H1 (cell line): ENCODE data around the gene SUGP1. TPM values are rescaled to one million over a fixed set of nuclear protein-coding genes. Genes with fewer than 3 reads are reported as not detected.
A peak's percentile ranks its signal among the peaks of the same experiment; 100 is the strongest.

ENCODE experiments used
- CTCF ChIA-PET: fragments of 300-600 bp; sonication (Branson Sonifier 250); formaldehyde crosslinking; loops from one replicate; lab custom pipeline; 2021; ENCODE audit not compliant: partially characterized antibody; lab: Charles Lee
- POLR2A ChIA-PET: fragments of 300-600 bp; sonication (Branson Sonifier 250); formaldehyde crosslinking; loops from one replicate; lab custom pipeline; 2021; ENCODE audit warnings: inconsistent platforms; ENCODE audit not compliant: partially characterized antibody; lab: Charles Lee
- DNase-seq, 2 experiments: peaks; one replicate each; pipeline versions ENCODE4 v3.0.0 to v3.0.0-alpha.2; 2010 to 2022; ENCODE audit warnings: low spot score in 2 of 2, low read depth in 1 of 2, mixed read lengths in 1 of 2
- FAIRE-seq: peaks from 2 replicates; lab custom pipeline; 2011; peaks lifted over from hg19 to GRCh38; lab: Jason Lieb, UNC
- H2AFZ ChIP-seq: 2 replicates; pipeline ENCODE4 v1.8.1; 2012; ENCODE audit warnings: low read length, inconsistent platforms
- H2AK5ac ChIP-seq: 2 replicates; pipeline ENCODE4 v1.6.1; 2013; ENCODE audit warnings: low read depth, low read length
- H2BK120ac ChIP-seq: replicated peaks from 2 replicates; pipeline ENCODE3; 2013; ENCODE audit warnings: low read depth, low read length, inconsistent platforms
- H2BK12ac ChIP-seq: 2 replicates; pipeline ENCODE4 v1.6.1; 2013; ENCODE audit warnings: low read depth, low read length
- H2BK15ac ChIP-seq: 2 replicates; pipeline ENCODE4 v1.6.1; 2013; ENCODE audit warnings: low read length
- H2BK20ac ChIP-seq: 2 replicates; pipeline ENCODE4 v1.6.1; 2013; ENCODE audit warnings: low read length
- H2BK5ac ChIP-seq: 2 replicates; pipeline ENCODE4 v1.6.1; 2013; ENCODE audit warnings: low read depth, low read length
- H3K14ac ChIP-seq: 2 replicates; pipeline ENCODE4 v1.6.1; 2013; ENCODE audit warnings: inconsistent platforms; ENCODE audit not compliant: insufficient read length
- H3K18ac ChIP-seq: 2 replicates; pipeline ENCODE4 v1.6.1; 2013; ENCODE audit warnings: low read length; ENCODE audit errors: extremely low read depth
- H3K23ac ChIP-seq: 2 replicates; pipeline ENCODE4 v1.6.1; 2013; ENCODE audit warnings: inconsistent platforms; ENCODE audit not compliant: insufficient read length
- H3K23me2 ChIP-seq: 2 replicates; pipeline ENCODE4 v1.6.1; 2013; ENCODE audit warnings: low read depth, low read length
- H3K27ac ChIP-seq: 2 replicates; pipeline ENCODE4 v1.6.1; 2011; ENCODE audit warnings: low read depth, low read length, inconsistent platforms
- H3K27me3 ChIP-seq, 4 experiments: replicated peaks in 1 of 4; 1 replicate in 1 of 4; 2 replicates in 3 of 4; pipeline versions ENCODE4 v1.6.1 to v1.8.1; 2011 to 2013; ENCODE audit warnings: low read length in 3 of 4, mild to moderate bottlenecking in 3 of 4, inconsistent platforms in 2 of 4, mixed read lengths in 2 of 4, moderate library complexity in 1 of 4; ENCODE audit not compliant: control insufficient read depth in 3 of 4, insufficient read depth in 3 of 4; ENCODE audit errors: extremely low read depth in 1 of 4
- H3K36me3 ChIP-seq, 4 experiments: 2 replicates each; pipeline versions ENCODE4 v1.6.1 to v1.8.1; 2011 to 2013; ENCODE audit warnings: mild to moderate bottlenecking in 4 of 4, low read length in 3 of 4, moderate library complexity in 2 of 4, control low read depth in 1 of 4, inconsistent platforms in 1 of 4; ENCODE audit not compliant: insufficient read depth in 4 of 4, control insufficient read depth in 2 of 4
- H3K4ac ChIP-seq: replicated peaks from 2 replicates; pipeline ENCODE3; 2013; ENCODE audit warnings: low read length, low read depth, mixed read lengths, inconsistent platforms; ENCODE audit not compliant: insufficient read length
- H3K4me1 ChIP-seq, 4 experiments: replicated peaks in 1 of 4; 1 replicate in 1 of 4; 2 replicates in 3 of 4; pipeline versions ENCODE4 v1.6.1 to v1.8.1; 2011 to 2013; ENCODE audit warnings: low read length in 3 of 4, inconsistent platforms in 2 of 4, mixed read lengths in 1 of 4; ENCODE audit not compliant: insufficient read depth in 4 of 4, control insufficient read depth in 3 of 4
- H3K4me2 ChIP-seq, 2 experiments: 2 replicates each; pipeline versions ENCODE4 v1.6.1 to v1.8.1; 2011 to 2013; ENCODE audit warnings: low read depth in 2 of 2, low read length in 2 of 2, control low read depth in 1 of 2, inconsistent platforms in 1 of 2, mild to moderate bottlenecking in 1 of 2; ENCODE audit not compliant: insufficient read depth in 1 of 2
- H3K4me3 ChIP-seq, 4 experiments: fragments of 200-600, 300-600 bp in 1 of 4; sonication (generic), shearing (Covaris generic), sonication (Bioruptor Twin) in 1 of 4; 2 replicates each; pipeline versions ENCODE4 v1.5.1 to v1.8.1; 2011 to 2016; ENCODE audit warnings: low read length in 4 of 4, low read depth in 3 of 4, control low read depth in 2 of 4, inconsistent platforms in 2 of 4, mild to moderate bottlenecking in 2 of 4, mixed read lengths in 1 of 4, moderate library complexity in 1 of 4; ENCODE audit not compliant: insufficient read depth in 2 of 4; ENCODE audit errors: extremely low read depth in 1 of 4
- H3K56ac ChIP-seq: replicated peaks from 2 replicates; pipeline ENCODE3; 2013; ENCODE audit warnings: low read depth, mild to moderate bottlenecking, mixed read lengths, low read length, inconsistent platforms; ENCODE audit not compliant: insufficient read length
- H3K79me1 ChIP-seq: 2 replicates; pipeline ENCODE4 v1.6.1; 2013; ENCODE audit warnings: low read depth, low read length, control low read depth
- H3K79me2 ChIP-seq, 2 experiments: 2 replicates each; pipeline versions ENCODE4 v1.6.1 to v1.8.1; 2012 to 2013; ENCODE audit warnings: low read length in 2 of 2, mild to moderate bottlenecking in 2 of 2, inconsistent platforms in 1 of 2; ENCODE audit not compliant: insufficient read depth in 2 of 2, control insufficient read depth in 1 of 2
- H3K9ac ChIP-seq, 4 experiments: replicated peaks in 1 of 4; 1 replicate in 1 of 4; 2 replicates in 3 of 4; pipeline versions ENCODE4 v1.6.1 to v1.8.1; 2011 to 2013; ENCODE audit warnings: low read depth in 3 of 4, low read length in 3 of 4, control low read depth in 2 of 4, mild to moderate bottlenecking in 2 of 4, moderate library complexity in 2 of 4, inconsistent platforms in 1 of 4; ENCODE audit errors: extremely low read depth in 1 of 4
- H3K9me3 ChIP-seq, 2 experiments: 2 replicates each; pipeline versions ENCODE4 v1.6.1 to v1.8.1; 2012 to 2013; ENCODE audit warnings: mild to moderate bottlenecking in 2 of 2, moderate library complexity in 2 of 2, control low read depth in 1 of 2, inconsistent platforms in 1 of 2, low read depth in 1 of 2, low read length in 1 of 2, mixed read lengths in 1 of 2; ENCODE audit not compliant: insufficient read depth in 2 of 2
- H4K20me1 ChIP-seq, 2 experiments: replicated peaks in 1 of 2; 2 replicates each; pipeline versions ENCODE3 to v1.8.1; 2011 to 2013; ENCODE audit warnings: inconsistent platforms in 2 of 2, low read length in 2 of 2, mild to moderate bottlenecking in 1 of 2; ENCODE audit not compliant: insufficient read depth in 2 of 2, control insufficient read depth in 1 of 2
- H4K5ac ChIP-seq: 2 replicates; pipeline ENCODE4 v1.6.1; 2013; ENCODE audit warnings: low read length, low read depth, mixed read lengths, inconsistent platforms; ENCODE audit not compliant: insufficient read length
- H4K8ac ChIP-seq: 2 replicates; pipeline ENCODE4 v1.8.0; 2013; ENCODE audit warnings: mild to moderate bottlenecking, moderate library complexity, low read length, inconsistent platforms; ENCODE audit not compliant: insufficient read depth; ENCODE audit errors: extremely low read depth
- H4K91ac ChIP-seq: replicated peaks from 2 replicates; pipeline ENCODE3; 2013; ENCODE audit warnings: low read length, mixed read lengths, inconsistent platforms; ENCODE audit not compliant: insufficient read length
- BCL11A ChIP-seq, 2 experiments: IDR thresholded peaks; one replicate each; pipeline ENCODE4 v1.6.1; 2011; ENCODE audit warnings: low read depth in 2 of 2, low read length in 2 of 2, mild to moderate bottlenecking in 2 of 2
- BRCA1 ChIP-seq: IDR thresholded peaks from 2 replicates; pipeline ENCODE4 v1.6.1; 2012; ENCODE audit warnings: low read depth, low read length, improper control_type of control experiment
- GTF2F1 ChIP-seq: IDR thresholded peaks from 2 replicates; pipeline ENCODE4 v1.6.1; 2012; ENCODE audit warnings: low read depth, low read length, improper control_type of control experiment, borderline replicate concordance
- PHF8 ChIP-seq: fragments of 200-600 bp; sonication (generic); conservative IDR thresholded peaks from 2 replicates; pipeline ENCODE4 v1.7.1; 2012; ENCODE audit warnings: low read depth, mild to moderate bottlenecking, inconsistent platforms, low read length, moderate library complexity
- POLR2A ChIP-seq, 2 experiments: IDR thresholded peaks; 1 replicate in 1 of 2; 2 replicates in 1 of 2; pipeline ENCODE4 v1.6.1; 2011; ENCODE audit warnings: low read depth in 2 of 2, low read length in 2 of 2, mild to moderate bottlenecking in 2 of 2; ENCODE audit errors: control extremely low read depth in 1 of 2
- POU5F1 ChIP-seq: IDR thresholded peaks from 2 replicates; pipeline ENCODE4 v1.6.1; 2011; ENCODE audit warnings: low read depth, mild to moderate bottlenecking, low read length, moderate library complexity
- SP4 ChIP-seq: IDR thresholded peaks from 2 replicates; pipeline ENCODE4 v1.6.1; 2012; ENCODE audit warnings: low read length, inconsistent platforms
- TCF12 ChIP-seq: IDR thresholded peaks from 2 replicates; pipeline ENCODE4 v1.6.1; 2011; ENCODE audit warnings: low read depth, mild to moderate bottlenecking, low read length
- WGBS, 2 experiments: shearing (Covaris generic) in 1 of 2; methylation state at CpG; one replicate each; pipeline versions ENCODE4 v1.1.6 to v1.1.7; 2013 to 2015; ENCODE audit warnings: low lambda C conversion rate in 2 of 2, mixed read lengths in 2 of 2, inconsistent platforms in 1 of 2, low coverage in 1 of 2, missing lambda C conversion rate in 1 of 2; ENCODE audit not compliant: insufficient replicate concordance in 2 of 2, insufficient coverage in 1 of 2, insufficient read length in 1 of 2; ENCODE audit errors: extremely low coverage in 1 of 2, missing lambda C conversion rate in 1 of 2; 5-methylcytosine and 5-hydroxymethylcytosine counted together
- polyA plus RNA-seq, 7 experiments: library from polyadenylated mRNA; depleted of rRNA in 3 of 7; stranded (reverse) in 5 of 7; unstranded in 2 of 7; fragments of >200 nt in 5 of 7; fragments of 200-250 nt in 2 of 7; gene quantifications; 1 replicate in 5 of 7; 2 replicates in 1 of 7; 4 replicates in 1 of 7; pipeline versions ENCODE4 v1.2.1 to v1.2.3, GENCODE V29; 2011 to 2013; ENCODE audit warnings: missing spikeins in 2 of 7, mixed read lengths in 2 of 7
- total RNA-seq: library from RNA; stranded (reverse); fragmentation: NEBNext Ultra II Directional; extraction: Animal tissue kit (Norgen Biotek cat#: 25700); gene quantifications from 2 replicates; pipeline ENCODE4 v1.2.1, GENCODE V29; 2021
- TF ChIP-seq, protein P1 (sequence below): IDR thresholded peaks from 2 replicates; pipeline ENCODE4 v1.6.1; 2011; ENCODE audit warnings: low read length, improper control_type of control experiment
- TF ChIP-seq, protein P2 (sequence below), 3 experiments: IDR thresholded peaks; 1 replicate in 2 of 3; 2 replicates in 1 of 3; pipeline versions ENCODE4 v1.5.1 to v1.6.1; 2011; ENCODE audit warnings: low read length in 3 of 3, mild to moderate bottlenecking in 3 of 3, inconsistent platforms in 2 of 3, low read depth in 1 of 3, moderate library complexity in 1 of 3; ENCODE audit not compliant: insufficient read depth in 1 of 3; ENCODE audit errors: control extremely low read depth in 1 of 3

SUGP1 gene
- total and polyA plus RNA-seq, 2 of the 8 experiments (the other 6 are each of a cell fraction or from before 2014, with no cell fraction given): 38.5 to 65.2 TPM

DNA sequence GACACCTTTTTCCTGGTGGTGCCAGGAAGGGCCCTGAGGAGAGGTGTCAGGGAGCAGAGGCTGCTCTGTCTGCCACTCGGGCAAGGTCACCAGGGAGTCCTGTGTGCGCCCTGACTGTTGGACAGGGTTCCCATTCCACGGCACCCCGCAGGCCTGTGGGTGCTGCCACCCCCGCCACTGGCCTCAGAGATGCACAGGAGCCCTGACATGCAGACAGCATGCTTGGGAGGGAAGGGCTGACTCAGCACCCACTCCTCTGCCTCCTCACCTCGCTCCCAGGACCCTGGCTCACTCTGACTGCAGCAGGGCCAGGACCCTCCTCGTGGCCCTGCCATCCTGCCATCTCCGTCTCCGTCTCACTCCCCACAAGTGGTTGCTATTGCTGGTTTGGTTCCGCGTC is 25.7 kb upstream of the SUGP1 start:
- TF ChIP-seq SP4 (no peak), GTF2F1 (no peak), PHF8 (no peak), POU5F1 (no peak), POLR2A (IDR thresholded peaks at IDR 0.05; ENCODE audit: control extremely low read depth in 1 of 2, low read depth in 2 of 2, low read length in 2 of 2) (no peak), BCL11A (IDR thresholded peaks at IDR 0.05; ENCODE audit: low read depth in 2 of 2, low read length in 2 of 2) (no peak), TCF12 (no peak), BRCA1 (no peak)
- TF ChIP-seq, protein P1, sequence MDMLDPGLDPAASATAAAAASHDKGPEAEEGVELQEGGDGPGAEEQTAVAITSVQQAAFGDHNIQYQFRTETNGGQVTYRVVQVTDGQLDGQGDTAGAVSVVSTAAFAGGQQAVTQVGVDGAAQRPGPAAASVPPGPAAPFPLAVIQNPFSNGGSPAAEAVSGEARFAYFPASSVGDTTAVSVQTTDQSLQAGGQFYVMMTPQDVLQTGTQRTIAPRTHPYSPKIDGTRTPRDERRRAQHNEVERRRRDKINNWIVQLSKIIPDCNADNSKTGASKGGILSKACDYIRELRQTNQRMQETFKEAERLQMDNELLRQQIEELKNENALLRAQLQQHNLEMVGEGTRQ: no peak
- TF ChIP-seq, protein P2, sequence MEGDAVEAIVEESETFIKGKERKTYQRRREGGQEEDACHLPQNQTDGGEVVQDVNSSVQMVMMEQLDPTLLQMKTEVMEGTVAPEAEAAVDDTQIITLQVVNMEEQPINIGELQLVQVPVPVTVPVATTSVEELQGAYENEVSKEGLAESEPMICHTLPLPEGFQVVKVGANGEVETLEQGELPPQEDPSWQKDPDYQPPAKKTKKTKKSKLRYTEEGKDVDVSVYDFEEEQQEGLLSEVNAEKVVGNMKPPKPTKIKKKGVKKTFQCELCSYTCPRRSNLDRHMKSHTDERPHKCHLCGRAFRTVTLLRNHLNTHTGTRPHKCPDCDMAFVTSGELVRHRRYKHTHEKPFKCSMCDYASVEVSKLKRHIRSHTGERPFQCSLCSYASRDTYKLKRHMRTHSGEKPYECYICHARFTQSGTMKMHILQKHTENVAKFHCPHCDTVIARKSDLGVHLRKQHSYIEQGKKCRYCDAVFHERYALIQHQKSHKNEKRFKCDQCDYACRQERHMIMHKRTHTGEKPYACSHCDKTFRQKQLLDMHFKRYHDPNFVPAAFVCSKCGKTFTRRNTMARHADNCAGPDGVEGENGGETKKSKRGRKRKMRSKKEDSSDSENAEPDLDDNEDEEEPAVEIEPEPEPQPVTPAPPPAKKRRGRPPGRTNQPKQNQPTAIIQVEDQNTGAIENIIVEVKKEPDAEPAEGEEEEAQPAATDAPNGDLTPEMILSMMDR (IDR thresholded peaks at IDR 0.05; ENCODE audit: control extremely low read depth in 1 of 3, insufficient read depth in 1 of 3, low read depth in 1 of 3, low read length in 3 of 3): no peak
- TF ChIP-seq, all 59 proteins: peak for 0
- H3K79me2 ChIP-seq: no peaks in the 10 kb centered on the region
- peaks cover 24 to 57% (median 47%) of the 10 kb centered on the region in 4 experiments for H3K36me3 ChIP-seq

More for the DNA sequence above, 25.7 kb upstream of the SUGP1 start:
- Histone ChIP-seq H3K4me3 (no peak overlapping the region), H2AFZ (no peak overlapping the region), H3K56ac (no peak overlapping the region), H3K4me2 (no peak overlapping the region), H3K27ac (no peak overlapping the region), H4K91ac (no peak overlapping the region), H3K4me1 (no peaks in the 10 kb centered on the region; a peak in 1 of 7 replicates), H4K8ac (peak overlapping the region; percentile 57; the same call in 1 of the 2 replicates), H2BK5ac (no peak overlapping the region), H2BK15ac (no peak overlapping the region), H3K23ac (no peak overlapping the region), H2AK5ac (no peak overlapping the region), H3K79me1 (no peaks in the 10 kb centered on the region; the same call in 1 of the 2 replicates), H3K23me2 (no peaks in the 10 kb centered on the region), H2BK20ac (no peak overlapping the region), H3K9ac (no peak overlapping the region), H2BK12ac (no peak overlapping the region), H4K5ac (no peak overlapping the region), H3K27me3 (no peaks in the 10 kb centered on the region), H3K4ac (no peak overlapping the region), H3K14ac (no peak overlapping the region), H3K18ac (no peak overlapping the region), H3K9me3 (no peaks in the 10 kb centered on the region), H4K20me1 (peaks cover 4 to 15% of the 10 kb centered on the region in 2 experiments), H2BK120ac (no peak overlapping the region)
- POLR2A ChIA-PET: interaction anchor here (0.8 to 1.4 kb wide), 3 partner anchors 11 to 169 kb away, joined by 3 to 5 read pairs (median 3); partner anchors contain the start of gene TSSK6
- CTCF ChIA-PET: interaction anchor here (0.9 to 5.8 kb wide), 2 partner anchors 16 kb away, joined by 5 to 56 read pairs; no protein-coding TSS in a partner anchor
- no peak for FAIRE-seq
- 94% methylated on average over 11 of the region's 11 CpGs; no CpG with 5 or more reads in 1 of the 2 experiments for WGBS, 2 experiments
- no peak for DNase-seq
